Ovary (tissue), 3 donors: Measurements from ENCODE around the gene MYOM3.

Source experiments
- CTCF ChIP-seq, 3 donors: fragments of 450-650 bp in 2 of 3; fragments of 200-600 bp in 1 of 3; IDR thresholded peaks; one replicate each; pipeline versions ENCODE4 v1.5.1 to v1.8.0; 2016 to 2022; ENCODE audit warnings: antibody characterized with exemption in 3 of 3, mild to moderate bottlenecking in 1 of 3
- EP300 ChIP-seq: sonication (generic); formaldehyde crosslinking; IDR thresholded peaks from one replicate; pipeline ENCODE4 v1.6.1; 2017; ENCODE audit warnings: antibody characterized with exemption
- POLR2A ChIP-seq: fragments of 450-650 bp; IDR thresholded peaks from one replicate; pipeline ENCODE4 v1.6.1; 2017; ENCODE audit warnings: antibody characterized with exemption, mild to moderate bottlenecking, moderate library complexity
- donor health status: DM: no; HTN: no; CAD: no.

DNA sequence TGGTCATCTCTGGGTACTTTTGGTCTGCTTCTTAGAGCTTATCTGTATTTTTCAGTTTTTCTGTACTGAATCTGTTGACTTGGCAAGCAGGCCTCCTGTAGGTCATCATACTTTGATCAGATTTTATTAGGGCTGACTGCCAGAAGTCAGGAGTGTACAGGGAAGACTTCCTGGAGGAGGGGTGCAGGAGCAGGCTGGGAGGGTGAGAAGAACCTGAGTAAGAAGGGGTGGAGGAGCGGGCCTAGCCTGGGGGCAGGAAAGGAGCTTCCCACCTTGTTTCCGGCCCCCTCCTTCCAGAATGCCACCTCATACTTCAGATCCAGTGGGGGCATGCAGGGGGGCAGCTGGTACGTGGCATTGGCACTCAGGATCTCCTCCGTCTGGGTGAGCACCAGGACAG, 49.3 kb upstream of the MYOM3 start:
- TF ChIP-seq POLR2A (no peak), CTCF (IDR thresholded peaks at IDR 0.05) (no peak), EP300 (no peak)
